SU-DHL-6 (cell line): ENCODE data around the gene DLG1.

ENCODE experiments used
- H2AFZ ChIP-seq: fragments of 200-600 bp; sonication (generic); 2 replicates; pipeline ENCODE4 v1.6.1; 2014; ENCODE audit warnings: low read depth, mild to moderate bottlenecking, moderate library complexity, mixed read lengths, antibody characterized with exemption, low read length; ENCODE audit not compliant: severe bottlenecking
- H3F3A ChIP-seq: fragments of 200-600 bp; shearing (Covaris generic); 2 replicates; pipeline ENCODE4 v1.6.0; 2016; ENCODE audit warnings: antibody characterized with exemption, mild to moderate bottlenecking; ENCODE audit not compliant: insufficient read depth
- H3K27ac ChIP-seq: fragments of 200-600 bp; sonication (generic); 2 replicates; pipeline ENCODE4 v1.5.1; 2016; ENCODE audit warnings: low read depth, mild to moderate bottlenecking, low read length, moderate library complexity, mixed read lengths
- H3K27me3 ChIP-seq: fragments of 200-600 bp; sonication (generic), shearing (Covaris generic); 2 replicates; pipeline ENCODE4 v1.6.0; 2014; ENCODE audit warnings: mild to moderate bottlenecking, low read length
- H3K36me3 ChIP-seq: fragments of 200-600 bp; sonication (generic); 2 replicates; pipeline ENCODE4 v1.6.1; 2014; ENCODE audit warnings: mild to moderate bottlenecking, low read length, mixed read lengths
- H3K4me2 ChIP-seq: fragments of 300-600, 200-600 bp; shearing (Covaris generic), sonication (generic); 2 replicates; pipeline ENCODE4 v1.6.0; 2014; ENCODE audit warnings: low read length, low read depth, mild to moderate bottlenecking; ENCODE audit not compliant: poor library complexity, severe bottlenecking
- H3K4me3 ChIP-seq: fragments of 200-600 bp; sonication (generic); 2 replicates; pipeline ENCODE4 v1.5.1; 2014; ENCODE audit warnings: antibody characterized with exemption, low read length, mild to moderate bottlenecking, mixed read lengths; ENCODE audit not compliant: insufficient read depth, poor library complexity, severe bottlenecking
- H3K79me2 ChIP-seq: fragments of 200-600 bp; sonication (generic); 2 replicates; pipeline ENCODE4 v1.6.1; 2014; ENCODE audit warnings: mild to moderate bottlenecking, low read length, moderate library complexity; ENCODE audit not compliant: insufficient read depth
- H3K9ac ChIP-seq: fragments of 200-600 bp; sonication (generic); 2 replicates; pipeline ENCODE4 v1.7.0; 2014; ENCODE audit warnings: mild to moderate bottlenecking, low read length
- H3K9me2 ChIP-seq: fragments of 200-600 bp; sonication (generic); replicated peaks from 2 replicates; pipeline ENCODE4 v1.6.1; 2014; ENCODE audit warnings: low read length; ENCODE audit not compliant: insufficient read depth
- H3K9me3 ChIP-seq: fragments of 200-600 bp; sonication (generic); 2 replicates; pipeline ENCODE4 v1.6.1; 2014; ENCODE audit warnings: low read length, mixed read lengths; ENCODE audit not compliant: insufficient read depth
- H4K20me1 ChIP-seq: fragments of 200-600 bp; sonication (generic); 2 replicates; pipeline ENCODE4 v1.6.1; 2014; ENCODE audit warnings: low read depth, mild to moderate bottlenecking, antibody characterized with exemption, low read length, moderate library complexity, mixed read lengths
- EZH2phosphoT487 ChIP-seq: fragments of 200-600 bp; sonication (generic), shearing (Covaris generic); conservative IDR thresholded peaks from 2 replicates; pipeline ENCODE4 v1.6.1; 2018; ENCODE audit warnings: mild to moderate bottlenecking, antibody characterized with exemption, low read length, moderate library complexity, mixed read lengths
- TF ChIP-seq, protein P1 (sequence below): fragments of 200-600 bp; sonication (generic); IDR thresholded peaks from one replicate; pipeline ENCODE4 v1.5.1; 2017; ENCODE audit warnings: antibody characterized with exemption, mild to moderate bottlenecking, low read length, moderate library complexity; ENCODE audit not compliant: insufficient read depth, poor library complexity, severe bottlenecking

The DLG1 gene

DNA sequence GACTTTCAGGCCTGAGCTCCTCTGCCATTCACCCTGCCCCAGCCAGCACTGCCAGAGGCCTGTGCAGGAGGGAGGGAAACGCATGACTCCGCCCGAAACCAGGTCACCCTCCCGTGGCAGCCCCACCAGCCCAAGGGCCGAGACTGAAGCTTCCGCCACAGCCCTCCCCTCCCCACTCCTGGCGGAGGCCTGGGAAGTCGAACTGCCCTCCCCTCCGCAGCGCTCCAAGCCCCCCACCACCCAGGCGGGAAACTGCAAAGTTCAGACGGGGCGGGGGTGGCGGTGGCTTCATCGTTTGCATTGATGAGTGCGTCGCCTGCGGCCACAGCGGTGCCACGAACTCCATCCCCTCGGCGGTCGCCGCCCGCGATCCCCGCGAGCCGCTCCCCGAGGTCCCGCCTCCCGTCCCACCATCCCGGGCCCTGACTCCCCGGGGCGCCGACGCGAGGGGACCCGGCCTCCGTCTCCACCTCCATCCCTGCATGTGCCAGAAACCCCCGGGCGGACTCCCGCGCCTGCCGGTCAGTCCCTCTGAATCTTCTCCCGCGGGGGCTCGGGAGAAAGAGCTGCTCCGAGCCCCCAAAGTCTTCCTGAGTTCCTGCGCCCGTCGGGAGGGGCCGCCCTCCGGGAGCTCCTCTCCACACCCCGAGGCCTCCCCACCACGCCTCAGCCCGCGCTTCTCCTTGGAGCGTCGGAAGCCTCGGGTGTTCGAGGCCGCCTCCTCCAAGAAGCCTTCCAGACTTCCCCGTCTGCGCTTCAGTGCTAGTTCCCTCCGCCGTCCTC, 269.5 kb downstream of the DLG1 start:
- Histone ChIP-seq H3K9ac (peak overlapping the region; percentile 79), H3K36me3 (no peaks in the 10 kb centered on the region), H3F3A (0 out of 2 replicates have a peak, but pooled peaks cover 4% of the 10 kb centered on the region), H3K9me3 (no peaks in the 10 kb centered on the region), H2AFZ (peak overlapping the region; percentile 97), H3K27me3 (no peaks in the 10 kb centered on the region), H3K9me2 (no peaks in the 10 kb centered on the region), H3K4me3 (peak overlapping the region; percentile 86), H3K4me2 (peak overlapping the region; percentile 93), H3K79me2 (no peaks in the 10 kb centered on the region), H4K20me1 (no peaks in the 10 kb centered on the region), H3K27ac (no peak overlapping the region)
- TF ChIP-seq EZH2phosphoT487: no peak
- TF ChIP-seq, protein P1, sequence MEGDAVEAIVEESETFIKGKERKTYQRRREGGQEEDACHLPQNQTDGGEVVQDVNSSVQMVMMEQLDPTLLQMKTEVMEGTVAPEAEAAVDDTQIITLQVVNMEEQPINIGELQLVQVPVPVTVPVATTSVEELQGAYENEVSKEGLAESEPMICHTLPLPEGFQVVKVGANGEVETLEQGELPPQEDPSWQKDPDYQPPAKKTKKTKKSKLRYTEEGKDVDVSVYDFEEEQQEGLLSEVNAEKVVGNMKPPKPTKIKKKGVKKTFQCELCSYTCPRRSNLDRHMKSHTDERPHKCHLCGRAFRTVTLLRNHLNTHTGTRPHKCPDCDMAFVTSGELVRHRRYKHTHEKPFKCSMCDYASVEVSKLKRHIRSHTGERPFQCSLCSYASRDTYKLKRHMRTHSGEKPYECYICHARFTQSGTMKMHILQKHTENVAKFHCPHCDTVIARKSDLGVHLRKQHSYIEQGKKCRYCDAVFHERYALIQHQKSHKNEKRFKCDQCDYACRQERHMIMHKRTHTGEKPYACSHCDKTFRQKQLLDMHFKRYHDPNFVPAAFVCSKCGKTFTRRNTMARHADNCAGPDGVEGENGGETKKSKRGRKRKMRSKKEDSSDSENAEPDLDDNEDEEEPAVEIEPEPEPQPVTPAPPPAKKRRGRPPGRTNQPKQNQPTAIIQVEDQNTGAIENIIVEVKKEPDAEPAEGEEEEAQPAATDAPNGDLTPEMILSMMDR: no peak

DNA sequence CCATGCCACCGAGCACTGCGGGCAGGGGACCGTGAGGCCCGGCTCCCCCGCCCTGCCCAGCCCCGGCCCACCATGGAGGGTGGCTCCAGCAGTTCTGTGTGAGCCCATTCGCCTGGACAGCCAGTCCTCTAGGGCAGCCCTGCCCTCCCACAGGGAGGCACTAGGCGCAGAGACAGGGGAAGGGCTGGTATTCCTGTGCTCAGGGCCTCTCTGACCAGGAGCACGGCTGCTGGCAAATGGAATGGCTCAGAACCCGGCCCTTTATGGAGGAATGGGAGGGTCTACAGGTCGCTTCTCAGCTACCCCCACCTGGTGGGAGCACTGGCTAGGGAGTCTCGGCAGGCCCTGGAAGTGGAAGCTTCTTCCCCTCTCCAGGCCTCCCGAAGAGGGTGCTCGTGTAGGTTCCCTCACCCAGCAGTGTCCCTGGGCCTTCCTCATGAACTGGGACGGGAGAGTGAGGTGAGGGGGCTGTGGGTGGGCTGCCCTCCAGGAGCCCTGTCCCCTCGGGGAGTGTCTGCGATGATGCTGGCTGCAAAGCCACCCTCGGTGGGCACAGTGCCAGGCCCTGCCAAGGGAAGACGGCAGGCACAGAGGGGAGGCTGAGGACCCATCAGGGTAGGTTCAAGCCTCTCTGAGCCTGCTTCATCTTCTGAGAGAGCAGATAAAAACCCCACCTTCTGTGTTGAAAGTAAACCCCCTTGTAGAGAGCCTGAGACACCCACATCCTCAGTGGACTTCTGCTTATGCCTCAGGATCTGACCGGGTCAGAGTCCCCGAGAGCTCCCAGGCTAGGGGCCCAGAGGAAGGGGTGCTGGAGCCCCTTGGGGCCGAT, 270.3 kb downstream of the DLG1 start:
- no peaks in the 10 kb centered on the region for H3K27me3 ChIP-seq
- no peak overlapping the region for H2AFZ ChIP-seq
- H3K9me2 ChIP-seq: no peaks in the 10 kb centered on the region
- no peak overlapping the region for H3K4me3 ChIP-seq
- no peak for TF ChIP-seq EZH2phosphoT487
- TF ChIP-seq, protein P1: no peak
- no peaks in the 10 kb centered on the region for H3K9me3 ChIP-seq
- H3K27ac ChIP-seq: no peak overlapping the region
- peaks cover 4% of the 10 kb centered on the region; the same call in 1 of the 2 replicates for H3F3A ChIP-seq
- peak overlapping the region; percentile 79 for H3K9ac ChIP-seq
- peak overlapping the region; percentile 93 for H3K4me2 ChIP-seq
- H3K36me3 ChIP-seq: no peaks in the 10 kb centered on the region
- no peaks in the 10 kb centered on the region for H4K20me1 ChIP-seq
- no peaks in the 10 kb centered on the region for H3K79me2 ChIP-seq

DNA sequence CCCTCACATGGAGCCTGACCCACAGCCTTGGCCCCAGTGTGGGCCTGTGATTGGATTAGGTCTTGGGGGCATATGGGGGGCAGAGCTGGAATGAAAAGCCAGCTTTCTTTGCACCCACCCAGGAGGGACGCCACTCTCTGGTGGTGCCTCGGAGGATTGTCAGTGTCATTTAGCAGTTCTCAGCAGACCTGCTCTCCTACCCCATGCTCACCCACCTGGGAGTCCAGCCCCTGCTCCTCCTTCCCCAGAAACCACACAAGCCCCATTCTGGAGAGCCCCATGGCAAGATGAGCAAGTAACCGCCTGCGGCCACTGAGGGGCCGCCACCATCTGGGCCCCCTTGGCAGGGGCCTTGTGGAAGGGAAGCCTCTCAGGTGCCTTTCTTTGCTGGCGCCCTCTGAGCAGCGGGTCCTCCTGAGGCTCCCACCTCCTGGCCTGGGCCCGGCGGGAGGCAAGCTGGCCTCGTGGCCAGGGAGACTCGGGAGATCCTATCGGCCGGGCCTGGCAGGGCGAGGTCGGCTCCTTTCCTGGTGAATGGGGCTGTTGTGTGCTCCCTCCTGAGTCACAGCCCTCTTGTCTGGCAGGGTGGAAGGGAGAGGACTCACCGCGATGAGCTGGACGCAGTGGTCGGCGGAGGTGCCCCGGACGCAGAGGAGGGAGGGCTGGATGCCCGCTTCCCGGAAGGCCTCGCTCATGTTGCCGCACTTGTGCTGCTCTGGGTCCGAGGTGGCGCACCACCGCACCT, 271.1 kb downstream of the DLG1 start:
- Histone ChIP-seq H4K20me1 (no peaks in the 10 kb centered on the region), H3K9me3 (no peaks in the 10 kb centered on the region)

More for the DNA sequence above, 271.1 kb downstream of the DLG1 start:
- Histone ChIP-seq H3K27ac (no peak overlapping the region), H3K79me2 (no peaks in the 10 kb centered on the region), H3K36me3 (no peaks in the 10 kb centered on the region), H2AFZ (no peak overlapping the region), H3K9ac (no peak overlapping the region), H3K27me3 (no peaks in the 10 kb centered on the region), H3K4me3 (no peak overlapping the region), H3K9me2 (no peaks in the 10 kb centered on the region), H3K4me2 (no peak overlapping the region), H3F3A (peaks cover 4% of the 10 kb centered on the region; the same call in 1 of the 2 replicates)
- TF ChIP-seq, protein P1: no peak
- no peak for TF ChIP-seq EZH2phosphoT487
